Stimulated activated CD8-positive, alpha-beta memory T cell treated with anti-CD3 and anti-CD28 coated beads, Interleukin-7, amount 100 ng/mL, for 48 hours (primary cell): ENCODE measurements around the gene ABITRAM.
"Not testable (repeated sequence)": the region's sequence is repeated elsewhere in the genome, so short reads cannot be mapped to it uniquely, and the experiment has no call there.

Experiments
- DNase-seq, 2 donors: peaks; one replicate each; pipeline ENCODE4 v3.0.0-alpha.2; 2020; ENCODE audit warnings: low read depth in 1 of 2; ENCODE audit errors: extremely low read depth in 1 of 2

ABITRAM gene, protein sequence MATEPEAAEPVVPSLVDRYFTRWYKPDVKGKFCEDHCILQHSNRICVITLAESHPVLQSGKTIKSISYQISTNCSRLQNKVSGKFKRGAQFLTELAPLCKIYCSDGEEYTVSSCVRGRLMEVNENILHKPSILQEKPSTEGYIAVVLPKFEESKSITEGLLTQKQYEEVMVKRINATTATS

DNA sequence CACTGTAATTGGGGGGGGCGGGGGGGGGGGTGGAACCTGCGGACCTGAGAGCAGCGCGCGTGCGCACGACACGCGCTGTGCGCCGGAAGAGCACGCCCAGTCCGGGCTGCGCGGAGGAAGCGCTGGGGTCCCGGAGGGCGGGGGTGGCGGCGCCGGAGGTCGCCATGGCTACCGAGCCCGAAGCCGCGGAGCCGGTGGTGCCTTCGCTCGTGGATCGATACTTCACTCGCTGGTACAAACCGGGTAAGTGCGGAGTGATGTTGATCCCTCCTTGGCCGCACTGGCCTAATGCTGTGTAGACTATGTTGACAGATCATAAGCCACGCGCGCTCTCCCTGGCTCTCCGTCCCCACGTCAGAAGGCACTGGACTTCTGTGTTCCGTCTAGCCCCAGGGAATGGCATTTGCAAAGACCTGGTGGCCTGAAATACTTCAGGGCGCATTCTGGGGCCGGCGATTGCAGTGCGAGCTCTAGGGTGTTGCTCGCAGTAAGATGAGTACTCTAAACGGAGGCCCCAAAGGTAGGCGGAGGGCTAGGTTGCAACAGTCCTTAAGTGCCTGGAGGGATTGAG, at the start of gene ABITRAM:
Gene ABITRAM, plus strand, starts transcription at position 78 of the 571 bp plus-strand sequence. Its CDS starts 87 bp downstream, at position 165.
- peak; percentile 57 to 59 for DNase-seq

DNA sequence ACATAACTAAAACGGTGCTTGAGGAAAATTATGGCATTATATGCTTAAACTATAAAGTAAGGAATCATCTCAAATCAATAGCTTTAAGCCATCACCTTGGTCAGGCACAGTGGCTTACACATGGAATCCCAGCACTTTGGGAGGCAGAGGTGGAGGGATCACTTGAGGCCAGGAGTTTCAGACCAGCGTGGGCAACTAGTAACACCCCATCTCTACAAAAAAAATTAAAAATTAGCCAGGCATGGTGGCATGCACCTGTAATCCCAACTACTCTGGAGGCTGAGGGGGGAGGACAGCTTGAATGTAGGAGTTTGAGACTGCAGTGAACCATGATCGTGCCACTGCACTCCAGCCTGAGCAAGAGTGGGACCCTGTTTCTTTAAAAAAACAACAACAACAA, 49.5 kb upstream of the ABITRAM start:
- no peak for DNase-seq

DNA sequence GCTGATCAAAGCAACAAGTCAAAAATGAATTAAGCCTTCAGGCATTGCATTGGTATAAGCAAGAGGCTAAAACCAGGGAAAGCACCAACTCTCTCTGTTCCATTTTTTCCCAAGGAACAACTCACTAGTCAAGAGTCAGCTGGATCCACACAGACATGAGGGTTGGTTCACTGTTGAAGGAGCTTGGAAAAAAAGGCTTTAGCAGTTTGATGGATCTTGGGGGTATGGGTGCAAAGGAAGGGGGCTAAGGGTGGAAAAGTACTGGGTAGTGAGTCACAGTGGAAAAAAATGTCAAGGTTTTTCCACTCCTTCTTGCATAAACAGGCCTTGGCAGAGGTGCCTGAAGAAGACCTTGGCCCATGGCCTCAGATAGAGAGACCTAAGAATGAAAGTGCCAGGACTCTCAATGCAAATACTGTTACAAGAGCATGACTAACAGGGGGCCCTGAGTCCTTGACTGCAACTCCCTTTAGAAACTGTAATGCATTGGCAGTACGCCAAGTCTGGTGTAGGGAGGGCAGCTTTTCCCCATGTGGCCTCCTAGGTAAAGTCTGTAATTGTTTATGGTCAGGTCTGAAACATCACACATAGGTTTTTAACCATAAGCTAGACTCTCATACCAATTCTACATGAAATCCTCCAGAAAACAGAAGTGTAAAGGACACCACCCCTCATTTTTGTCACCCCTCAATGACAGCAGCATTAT, 48.4 kb upstream of the ABITRAM start:
- DNase-seq = peak; percentile 20 to 65

DNA sequence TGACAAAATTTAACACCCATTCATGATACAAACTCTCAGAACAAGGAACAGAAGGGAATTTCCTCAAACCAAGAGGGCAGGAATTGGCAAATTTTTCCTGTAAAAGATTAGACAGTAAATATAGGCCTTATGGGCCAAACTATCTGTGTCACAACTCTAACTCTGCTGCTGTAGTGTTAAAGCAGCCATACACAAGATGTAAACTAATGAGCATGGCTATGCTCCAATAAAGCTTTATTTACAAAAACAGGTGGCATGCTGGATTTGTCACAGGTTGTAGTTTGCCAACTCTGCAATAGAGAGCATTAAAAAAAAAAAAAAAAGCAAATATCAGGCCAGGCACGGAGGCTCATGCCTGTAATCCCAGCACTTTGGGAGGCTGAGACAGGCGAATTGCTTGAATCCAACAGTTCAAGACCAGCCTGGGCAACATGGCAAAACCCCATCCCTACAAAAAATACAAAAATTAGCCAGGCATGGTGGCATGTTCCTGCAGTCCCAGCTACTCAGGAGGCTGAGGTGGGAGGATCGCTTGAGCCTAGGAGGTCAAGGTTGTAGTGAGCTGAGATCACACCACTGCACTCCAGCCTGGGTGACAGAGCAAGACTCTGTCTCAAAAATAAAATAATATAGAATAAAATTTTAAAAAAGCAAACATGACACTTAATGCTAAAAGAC, 47.5 kb upstream of the ABITRAM start:
- DNase-seq = not testable (repeated sequence)

DNA sequence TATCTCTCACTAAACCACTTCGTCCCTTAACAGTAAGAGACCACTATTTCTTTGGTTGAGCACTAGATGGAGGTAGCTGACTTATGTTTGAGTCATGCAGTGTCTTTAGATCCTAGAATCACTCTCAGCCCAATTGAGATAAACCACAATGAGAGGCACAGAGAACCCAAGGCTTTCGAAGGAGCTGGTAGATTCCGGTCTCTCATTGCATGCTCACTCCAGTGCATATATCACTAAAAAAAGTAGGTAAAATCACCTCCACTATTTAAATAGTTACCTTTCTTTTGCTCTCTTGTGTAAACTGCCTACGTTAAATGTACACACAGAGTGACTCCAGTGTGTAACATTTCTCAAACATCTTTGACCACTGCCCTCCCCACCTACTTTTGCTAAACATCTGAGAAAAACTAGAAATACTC, 44.5 kb upstream of the ABITRAM start:
- no peak for DNase-seq

DNA sequence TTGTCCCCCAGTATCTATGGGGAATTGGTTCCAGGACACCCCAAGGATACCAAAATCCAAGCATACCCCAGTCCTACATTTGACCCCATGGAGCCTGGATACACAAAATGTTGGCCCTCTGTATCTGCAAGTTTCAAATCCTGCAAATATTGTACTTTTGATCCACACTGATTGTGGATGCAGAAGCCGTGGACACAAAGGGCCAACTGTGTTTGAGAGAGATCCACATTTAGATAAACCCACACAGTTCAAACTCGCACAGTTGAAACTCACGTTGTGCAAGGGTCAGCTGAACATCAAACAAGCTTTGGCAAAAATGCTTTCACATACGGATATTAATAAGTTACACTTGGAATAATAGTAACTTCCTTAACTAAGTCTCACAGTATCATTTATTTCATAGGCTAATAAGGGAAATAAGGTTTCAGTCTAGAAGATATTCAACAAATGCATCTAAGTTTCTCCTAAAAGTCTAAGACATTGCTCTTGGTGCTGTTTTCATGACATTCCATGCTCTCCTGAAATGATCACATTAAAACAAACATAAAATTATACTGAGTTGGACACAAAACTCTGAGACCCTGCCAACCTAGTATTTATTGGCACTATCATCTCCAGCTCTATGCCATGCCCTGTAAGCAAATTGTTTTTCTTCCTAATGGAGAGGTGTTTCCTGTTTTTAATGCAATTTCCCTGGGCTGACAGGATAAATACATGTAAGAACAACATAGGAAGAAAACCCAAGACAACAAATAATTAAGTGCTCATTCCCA, 39.8 kb upstream of the ABITRAM start:
- no peak for DNase-seq

DNA sequence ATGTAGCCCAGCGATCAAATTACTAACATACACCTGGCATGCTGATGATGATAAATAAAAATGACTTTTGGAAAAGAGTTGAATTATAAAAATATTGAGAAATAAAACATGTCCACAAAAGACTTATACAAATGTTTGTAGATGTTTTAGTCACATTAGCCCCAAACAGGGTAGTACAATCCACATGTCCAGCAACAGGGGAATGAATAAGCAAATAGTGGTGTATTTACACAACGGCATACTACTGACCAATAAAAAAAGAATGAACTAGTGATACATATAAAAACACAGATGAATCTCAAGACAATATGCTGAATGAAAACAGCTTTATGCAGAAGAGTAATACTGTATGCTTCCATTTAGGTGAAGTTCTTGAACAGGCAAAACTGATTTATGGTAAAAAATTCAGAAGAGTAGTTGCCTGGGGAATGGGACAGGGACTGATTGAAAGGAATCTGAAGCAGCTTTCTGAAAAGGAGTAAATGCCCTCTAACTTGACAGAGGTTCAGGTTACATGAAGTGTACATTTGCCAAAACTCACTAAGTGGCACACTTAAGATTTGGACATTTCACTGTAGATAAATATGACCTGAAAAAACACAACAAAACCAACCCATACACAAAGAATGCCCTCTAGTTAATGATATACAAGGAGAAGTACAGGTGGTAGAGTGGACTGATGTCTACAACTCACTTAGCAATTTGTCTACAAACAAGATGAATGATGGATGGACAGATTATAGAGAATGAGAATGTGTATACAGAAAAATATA, 36.7 kb upstream of the ABITRAM start:
- no peak for DNase-seq

DNA sequence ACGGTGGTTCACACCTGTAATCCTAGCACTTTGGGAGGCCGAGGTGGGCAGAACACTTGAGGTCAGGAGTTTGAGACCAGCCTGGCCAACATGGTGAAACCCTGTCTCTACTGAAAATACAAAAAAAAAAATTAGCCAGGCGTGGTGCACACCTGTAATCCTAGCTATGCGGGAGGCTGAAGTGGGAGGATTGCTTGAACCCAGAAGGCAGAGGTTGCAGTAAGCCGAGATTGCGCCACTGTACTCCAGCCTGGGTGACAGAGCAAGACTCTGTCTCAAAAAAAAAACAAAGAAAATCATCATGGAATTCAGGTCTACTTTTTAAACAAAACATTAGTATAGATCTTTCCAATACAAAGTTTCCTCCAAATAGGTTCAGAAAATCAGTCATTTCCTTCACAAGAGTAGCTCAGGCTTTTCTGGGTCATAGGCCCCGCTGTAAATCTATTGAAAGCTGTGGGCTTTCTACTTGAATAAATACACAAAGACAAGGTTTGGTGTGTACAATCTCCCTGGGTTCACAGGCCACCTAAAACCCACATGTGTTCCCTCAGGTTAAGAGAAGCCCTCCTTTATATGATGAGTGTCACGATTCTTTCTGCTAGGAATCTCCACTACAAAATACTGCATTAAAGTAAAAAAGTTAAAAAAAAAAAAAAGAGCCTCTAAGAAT, 35.0 kb upstream of the ABITRAM start:
- not testable (repeated sequence) for DNase-seq

DNA sequence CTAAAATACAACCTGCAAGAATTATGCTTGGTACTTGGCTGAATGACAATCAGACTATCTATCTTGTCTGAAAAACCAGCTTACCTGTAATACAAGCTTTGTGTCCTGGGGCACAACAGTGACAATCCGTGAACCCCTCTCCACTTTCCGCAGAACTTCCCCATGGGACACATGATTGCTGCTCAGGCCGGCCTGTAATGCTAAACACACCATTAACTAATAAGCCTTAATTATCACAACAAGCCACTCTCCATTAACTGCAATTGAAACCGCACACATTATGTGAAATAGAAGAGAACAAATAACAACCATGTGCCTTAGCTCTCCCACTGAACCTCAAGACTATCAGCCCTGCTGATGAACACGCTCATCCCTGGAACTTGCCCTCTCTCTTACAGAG, 34.0 kb upstream of the ABITRAM start:
- DNase-seq = no peak

DNA sequence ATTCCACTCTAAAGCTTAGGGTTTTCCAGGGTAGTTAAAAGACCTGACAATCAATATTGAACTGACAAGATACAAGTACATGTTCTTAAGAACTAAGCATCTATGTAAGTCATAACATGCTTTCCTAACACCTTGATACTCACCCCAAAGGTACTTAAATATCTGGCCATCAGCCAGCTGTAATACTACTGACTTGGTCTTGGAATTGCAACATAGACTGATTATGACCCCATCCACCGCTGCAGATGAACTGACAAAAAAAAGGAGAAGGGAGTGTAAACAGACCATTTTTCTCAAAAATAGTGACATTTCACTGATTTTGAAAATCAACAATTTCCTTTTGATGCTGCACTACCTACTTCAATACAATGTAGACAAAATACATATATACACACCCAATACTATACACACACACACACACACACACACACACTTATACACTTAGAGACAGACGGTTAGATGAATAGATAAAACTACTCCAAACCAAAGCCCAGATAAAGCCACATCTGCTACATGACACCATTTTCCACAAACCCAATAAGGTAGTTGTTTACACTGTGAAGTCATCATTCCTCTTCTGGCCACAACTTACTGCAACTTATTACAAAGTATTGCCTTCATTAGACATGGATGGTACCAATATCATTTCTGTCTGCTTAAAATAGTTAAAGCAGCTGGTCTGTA, 30.6 kb upstream of the ABITRAM start:
- DNase-seq = no peak

DNA sequence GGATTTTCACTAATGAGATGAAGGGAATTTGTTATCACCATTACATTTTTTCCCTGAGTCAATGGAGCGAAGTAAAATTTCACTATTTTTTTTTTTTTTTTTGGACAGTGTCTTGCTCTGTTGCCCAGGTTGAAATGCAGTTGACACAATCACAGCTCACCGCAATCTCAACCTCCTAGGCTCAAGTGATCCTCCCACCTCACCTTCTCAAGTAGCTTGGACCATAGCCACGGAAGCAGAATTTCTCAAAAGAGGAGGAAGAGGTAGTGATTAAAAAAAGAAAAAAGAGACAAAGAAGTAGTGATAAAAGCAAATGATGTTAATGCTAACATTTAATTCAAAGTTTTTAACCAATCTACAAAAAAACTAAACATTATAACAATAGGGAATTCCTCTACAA, 30.0 kb upstream of the ABITRAM start:
- DNase-seq = no peak

DNA sequence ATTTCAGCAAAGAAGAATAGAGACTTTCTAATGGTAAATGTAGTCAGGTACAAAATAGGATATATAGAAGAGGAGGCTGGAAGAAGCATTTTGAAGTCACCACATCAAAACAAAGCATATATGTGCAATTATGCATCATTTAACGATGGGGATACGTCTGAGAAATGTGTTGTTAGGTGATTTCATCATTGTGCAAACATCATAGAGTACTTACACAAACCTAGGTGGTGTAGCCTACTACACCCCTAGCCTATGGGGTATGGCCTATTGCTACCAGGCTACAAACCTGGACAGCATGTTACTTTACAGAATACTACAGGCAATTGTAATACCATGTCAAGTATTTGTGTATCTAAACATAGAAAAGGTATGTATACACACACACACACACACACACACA, 28.7 kb upstream of the ABITRAM start:
- DNase-seq = no peak

DNA sequence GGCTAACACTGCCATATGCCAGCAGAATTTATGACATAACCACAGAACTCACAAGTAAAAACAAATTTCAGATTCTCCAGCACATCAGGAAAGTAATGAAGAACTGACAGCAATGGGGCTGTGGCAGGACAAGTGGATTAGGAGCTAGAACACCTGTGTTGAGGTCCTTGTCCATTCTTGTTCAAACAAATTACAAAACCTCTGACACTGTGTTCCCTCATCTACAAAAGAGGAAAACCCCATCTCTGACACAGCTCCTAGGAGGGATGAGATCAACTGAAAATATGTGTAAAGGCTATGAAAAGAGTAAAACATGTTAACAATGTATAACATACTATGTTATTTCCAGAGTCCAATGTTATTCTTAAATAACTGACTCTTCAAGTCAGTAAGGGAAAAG, 23.8 kb upstream of the ABITRAM start:
- DNase-seq = no peak

DNA sequence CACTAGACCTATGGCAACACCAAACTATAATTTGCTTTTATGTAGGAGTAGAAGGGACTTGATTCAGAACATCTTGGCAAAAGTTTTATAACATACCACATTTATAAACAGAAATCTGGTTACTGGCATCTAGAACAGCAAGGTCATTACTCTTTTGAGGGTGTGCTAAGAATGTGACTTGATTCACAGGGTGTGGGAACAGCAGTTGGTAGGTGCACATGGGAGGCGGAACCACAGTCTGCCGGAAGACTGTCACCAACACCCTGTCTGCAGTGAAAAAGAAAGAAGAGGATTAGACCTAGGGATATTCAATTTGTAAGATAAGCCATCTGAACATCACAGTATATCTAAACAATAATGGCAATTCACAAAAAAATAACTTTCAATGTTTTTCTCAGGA, 23.3 kb upstream of the ABITRAM start:
- DNase-seq = no peak

DNA sequence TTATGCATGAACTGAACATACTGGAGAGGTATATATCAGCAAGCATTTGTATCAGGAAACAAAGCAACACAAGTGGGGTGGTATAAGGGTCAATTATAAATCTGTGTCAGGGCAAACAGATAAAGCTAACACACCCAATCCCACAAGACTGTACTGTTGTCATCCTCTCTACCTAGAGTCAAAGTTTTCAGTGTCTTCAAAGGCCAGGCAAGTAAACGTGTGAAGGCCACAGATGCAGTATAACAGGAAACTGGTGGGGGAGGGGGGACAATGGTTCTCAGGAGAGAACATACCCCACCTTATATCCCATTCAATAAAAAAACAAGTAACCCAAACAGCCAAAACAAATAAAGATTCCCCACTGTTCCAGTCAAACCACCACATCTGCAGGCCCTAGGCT, 22.4 kb upstream of the ABITRAM start:
- DNase-seq = no peak

DNA sequence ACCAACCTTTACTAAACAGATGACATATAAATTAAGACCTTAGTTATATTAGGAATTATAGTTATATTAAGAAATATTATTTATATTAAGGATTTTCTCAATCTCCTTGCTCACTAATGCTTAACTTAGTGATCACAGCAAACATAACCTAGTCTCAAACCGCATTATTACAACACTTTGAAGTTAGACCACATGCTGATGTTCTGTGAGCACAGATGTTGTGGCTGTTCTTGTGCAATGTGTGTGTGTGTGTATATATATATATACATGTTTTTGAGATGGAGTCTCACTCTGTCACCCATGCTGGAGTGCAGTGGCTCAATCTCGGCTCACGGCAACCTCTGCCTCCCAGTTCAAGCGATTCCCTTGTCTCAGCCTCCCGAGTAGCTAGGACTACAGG, 20.8 kb upstream of the ABITRAM start:
- no peak for DNase-seq

DNA sequence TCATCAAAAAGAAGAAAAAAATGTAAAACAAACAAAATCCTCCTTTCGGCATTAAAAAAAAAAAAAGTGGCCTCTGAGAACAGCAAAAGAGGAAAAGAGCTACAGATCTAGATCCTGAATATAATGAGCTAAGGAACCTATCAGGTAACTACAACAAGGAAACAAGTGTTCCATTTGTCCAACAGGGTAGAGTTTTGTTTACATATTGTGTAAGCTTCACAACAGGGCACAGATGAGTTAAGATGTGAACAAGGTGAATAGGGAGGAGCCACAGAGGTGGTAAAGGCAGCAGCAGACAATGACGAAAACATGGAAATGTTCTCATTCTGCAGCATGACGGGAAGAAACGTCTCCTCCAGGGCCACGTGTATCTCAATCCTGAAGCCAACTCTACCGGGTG, 14.7 kb upstream of the ABITRAM start:
- no peak for DNase-seq

DNA sequence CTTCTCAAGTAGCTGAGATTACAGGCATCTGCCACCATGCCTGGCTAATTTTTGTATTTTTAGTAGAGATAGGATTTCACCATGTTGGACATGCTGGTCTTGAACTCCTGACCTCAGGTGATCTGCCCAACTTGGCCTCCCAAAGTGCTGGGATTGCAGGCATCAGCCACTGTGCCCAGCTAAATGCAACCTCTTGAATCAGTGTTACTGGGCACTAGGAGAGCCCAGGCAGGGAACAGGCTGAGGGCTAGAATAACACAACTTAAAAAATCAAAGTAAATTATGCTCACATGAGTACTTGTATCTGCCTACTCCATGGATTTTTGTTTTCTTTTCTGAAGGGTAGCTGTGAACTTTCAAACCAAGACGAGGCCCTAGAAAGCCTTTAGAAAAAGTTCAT, 13.8 kb upstream of the ABITRAM start:
- not testable (repeated sequence) for DNase-seq

DNA sequence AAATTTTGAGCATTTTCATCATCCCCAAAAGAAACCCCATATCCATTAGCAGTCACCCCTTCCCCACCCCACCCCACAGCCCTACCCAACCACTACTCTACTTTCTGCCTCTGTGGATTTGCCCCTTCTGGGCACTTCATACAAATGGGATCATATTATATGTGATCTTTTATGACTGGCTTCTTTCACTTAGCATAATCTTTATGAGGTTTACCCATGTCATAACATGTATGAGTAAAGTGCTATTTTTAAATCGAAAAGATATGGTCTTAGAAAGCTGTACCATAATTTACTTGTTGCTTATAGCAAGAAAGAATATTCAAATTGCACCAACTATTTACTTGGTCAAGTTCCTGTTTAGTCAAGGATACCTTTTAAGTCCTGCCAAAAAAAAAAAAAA, 13.0 kb upstream of the ABITRAM start:
- no peak for DNase-seq
